Loucy (cell line): ENCODE results near the gene FMN2.

Experiments used
- H2AFZ ChIP-seq: fragments of 200-600 bp; sonication (generic); 2 replicates; pipeline ENCODE4 v1.6.0; 2016; ENCODE audit warnings: antibody characterized with exemption, mild to moderate bottlenecking, low read length, moderate library complexity
- H3F3A ChIP-seq: fragments of 200-600 bp; 2 replicates; pipeline ENCODE4 v1.6.0; 2016; ENCODE audit warnings: antibody characterized with exemption, low read depth, mild to moderate bottlenecking
- H3K27me3 ChIP-seq: fragments of 200-600 bp; sonication (generic); 2 replicates; pipeline ENCODE4 v1.6.1; 2014; ENCODE audit warnings: low read length, mild to moderate bottlenecking; ENCODE audit not compliant: insufficient read depth, poor library complexity, severe bottlenecking
- H3K36me3 ChIP-seq: fragments of 200-600 bp; sonication (generic); 2 replicates; pipeline ENCODE4 v1.6.1; 2016; ENCODE audit warnings: low read length; ENCODE audit not compliant: insufficient read depth
- H3K4me1 ChIP-seq: fragments of 200-600 bp; sonication (generic); 2 replicates; pipeline ENCODE4 v1.5.1; 2014; ENCODE audit warnings: low read length, mild to moderate bottlenecking; ENCODE audit not compliant: insufficient read depth, poor library complexity, severe bottlenecking
- H3K4me2 ChIP-seq: fragments of 200-600 bp; sonication (generic); 2 replicates; pipeline ENCODE4 v1.6.0; 2014; ENCODE audit warnings: antibody characterized with exemption, low read length, low read depth, mild to moderate bottlenecking; ENCODE audit not compliant: poor library complexity, severe bottlenecking
- H3K4me3 ChIP-seq: fragments of 200-600 bp; sonication (generic); 2 replicates; pipeline ENCODE4 v1.5.1; 2014; ENCODE audit warnings: low read length, mild to moderate bottlenecking, mixed read lengths; ENCODE audit not compliant: poor library complexity, severe bottlenecking
- H3K79me2 ChIP-seq: fragments of 200-600 bp; sonication (generic); 2 replicates; pipeline ENCODE4 v1.6.1; 2014; ENCODE audit warnings: low read length; ENCODE audit not compliant: insufficient read depth
- H3K9ac ChIP-seq: fragments of 200-600 bp; sonication (generic); 2 replicates; pipeline ENCODE4 v1.6.0; 2014; ENCODE audit warnings: mild to moderate bottlenecking, low read depth, low read length, moderate library complexity; ENCODE audit not compliant: poor library complexity, severe bottlenecking
- H3K9me2 ChIP-seq: fragments of 200-600 bp; sonication (generic); replicated peaks from 2 replicates; pipeline ENCODE4 v1.6.1; 2016; ENCODE audit warnings: low read depth, low read length, mixed read lengths
- H3K9me3 ChIP-seq: fragments of 200-600 bp; sonication (generic); 2 replicates; pipeline ENCODE4 v1.6.1; 2014; ENCODE audit warnings: mild to moderate bottlenecking, antibody characterized with exemption, low read length, low read depth; ENCODE audit not compliant: insufficient read depth
- H4K20me1 ChIP-seq: fragments of 200-600 bp; sonication (generic); 2 replicates; pipeline ENCODE4 v1.6.0; 2014; ENCODE audit warnings: antibody characterized with exemption, low read length, mild to moderate bottlenecking; ENCODE audit not compliant: insufficient read depth, poor library complexity, severe bottlenecking
- CTCF ChIP-seq: fragments of 200-600 bp; sonication (generic); conservative IDR thresholded peaks from 2 replicates; pipeline ENCODE4 v1.5.1; 2014; ENCODE audit warnings: mild to moderate bottlenecking, antibody characterized with exemption, low read length
- EZH2phosphoT487 ChIP-seq: fragments of 200-600 bp; IDR thresholded peaks from 2 replicates; pipeline ENCODE4 v1.6.1; 2018; ENCODE audit warnings: antibody characterized with exemption, mild to moderate bottlenecking, moderate library complexity, borderline replicate concordance

The FMN2 gene

GRCh38 chr1:240363315-240363714 lies 271.6 kb downstream of the FMN2 start:
- H3K4me3 ChIP-seq: no peak overlapping the region
- H3K4me2 ChIP-seq: no peak overlapping the region
- no peaks in the 10 kb centered on the region for H3K9me2 ChIP-seq
- TF ChIP-seq CTCF (no peak), EZH2phosphoT487 (no peak)
- no peaks in the 10 kb centered on the region for H4K20me1 ChIP-seq
- no peak overlapping the region for H3K9ac ChIP-seq
- H3K79me2 ChIP-seq: no peaks in the 10 kb centered on the region
- H3K27me3 ChIP-seq: no peaks in the 10 kb centered on the region
- H3K9me3 ChIP-seq: no peaks in the 10 kb centered on the region
- no peak overlapping the region for H2AFZ ChIP-seq
- H3K4me1 ChIP-seq: no peaks in the 10 kb centered on the region
- H3F3A ChIP-seq: no peaks in the 10 kb centered on the region
- H3K36me3 ChIP-seq: no peaks in the 10 kb centered on the region

- H3K9ac ChIP-seq: no peak overlapping the region
- no peak overlapping the region for H3K4me2 ChIP-seq
- no peaks in the 10 kb centered on the region for H3K9me3 ChIP-seq
- H3K27me3 ChIP-seq: no peaks in the 10 kb centered on the region
- TF ChIP-seq CTCF (no peak), EZH2phosphoT487 (no peak)
- no peaks in the 10 kb centered on the region for H3K9me2 ChIP-seq
- no peaks in the 10 kb centered on the region for H3F3A ChIP-seq
- no peaks in the 10 kb centered on the region for H3K79me2 ChIP-seq
- H2AFZ ChIP-seq: no peak overlapping the region
- H3K36me3 ChIP-seq: no peaks in the 10 kb centered on the region
- H4K20me1 ChIP-seq: no peaks in the 10 kb centered on the region
- H3K4me3 ChIP-seq: no peak overlapping the region
- H3K4me1 ChIP-seq: no peaks in the 10 kb centered on the region
Observed at GRCh38 chr1:240363914-240364313, 272.2 kb downstream of the FMN2 start.

- Histone ChIP-seq H3K27me3 (no peaks in the 10 kb centered on the region), H3K9me2 (no peaks in the 10 kb centered on the region), H3F3A (no peaks in the 10 kb centered on the region), H3K79me2 (no peaks in the 10 kb centered on the region), H4K20me1 (no peaks in the 10 kb centered on the region), H3K36me3 (no peaks in the 10 kb centered on the region), H3K4me3 (no peak overlapping the region), H3K9ac (no peak overlapping the region), H2AFZ (no peak overlapping the region), H3K4me2 (no peak overlapping the region), H3K9me3 (no peaks in the 10 kb centered on the region), H3K4me1 (no peaks in the 10 kb centered on the region)
- TF ChIP-seq EZH2phosphoT487 (no peak), CTCF (no peak)
Observed at GRCh38 chr1:240366636-240367035, 275.0 kb downstream of the FMN2 start.
